ENCODE measurements around the gene ETV3L.

DNA sequence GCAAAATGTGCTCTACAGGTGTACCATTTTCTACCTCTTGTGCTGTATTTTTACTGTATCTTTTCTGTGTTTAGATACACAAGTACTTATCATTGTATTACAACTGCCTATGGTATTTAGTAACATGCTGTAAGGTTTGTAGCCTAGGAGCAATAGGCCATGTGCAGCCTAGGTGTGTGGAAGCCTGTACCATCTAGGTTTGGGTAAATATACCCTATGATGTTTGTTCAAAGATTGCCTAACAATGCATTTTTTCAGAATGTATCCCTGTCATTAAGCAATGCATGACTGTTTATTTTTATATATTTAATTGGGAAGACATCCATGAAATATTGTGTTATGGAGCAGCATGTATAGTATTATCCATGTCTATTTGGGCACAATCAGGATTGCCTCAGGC lies 11.0 kb downstream of the ETV3L start:
- TF ChIP-seq POLR2AphosphoS5 (IDR thresholded peaks at IDR 0.05) = no peak
- no peak for TF ChIP-seq CTCF (IDR thresholded peaks at IDR 0.05)
- no peak for TF ChIP-seq POLR2A (IDR thresholded peaks at IDR 0.05)
- TF ChIP-seq EP300 (IDR thresholded peaks at IDR 0.05; ENCODE audit: low read depth) = no peak

All from transverse colon (tissue), 4 donors.